CD14-positive monocyte (primary cell): ENCODE measurements around the gene ING4. TPM values are rescaled to one million over a fixed set of nuclear protein-coding genes. Genes with fewer than 3 reads are reported as not detected.

ENCODE experiments used
- DNase-seq, 3 donors: peaks; one replicate each; pipeline ENCODE4 v3.0.0-alpha.2; 2011 to 2022
- H2AFZ ChIP-seq: 2 replicates; pipeline ENCODE4 v1.6.0; 2012; ENCODE audit warnings: mild to moderate bottlenecking, low read depth, low read length, inconsistent platforms; ENCODE audit not compliant: insufficient read depth, poor library complexity, severe bottlenecking
- H3K27ac ChIP-seq, 2 donors: 1 replicate in 1 of 2; 2 replicates in 1 of 2; pipeline ENCODE4 v1.5.1; 2012 to 2013; ENCODE audit warnings: low read length in 2 of 2, control low read depth in 1 of 2, inconsistent platforms in 1 of 2, low read depth in 1 of 2, mild to moderate bottlenecking in 1 of 2
- H3K27me3 ChIP-seq, 2 donors: one replicate each; pipeline versions ENCODE4 v1.6.0 to v1.6.1; 2011 to 2013; ENCODE audit warnings: low read length in 2 of 2; ENCODE audit not compliant: control insufficient read depth in 2 of 2, insufficient read depth in 2 of 2
- H3K36me3 ChIP-seq, 2 donors: replicated peaks in 1 of 2; 1 replicate in 1 of 2; 2 replicates in 1 of 2; pipeline versions ENCODE4 v1.5.1 to v1.6.1; 2012 to 2013; ENCODE audit warnings: low read length in 2 of 2, control low read depth in 1 of 2, inconsistent platforms in 1 of 2, mild to moderate bottlenecking in 1 of 2; ENCODE audit not compliant: insufficient read depth in 2 of 2, control insufficient read depth in 1 of 2
- H3K4me1 ChIP-seq, 2 donors: 1 replicate in 1 of 2; 2 replicates in 1 of 2; pipeline versions ENCODE4 v1.5.1 to v1.6.1; 2012 to 2013; ENCODE audit warnings: low read length in 2 of 2, control low read depth in 1 of 2, inconsistent platforms in 1 of 2, mild to moderate bottlenecking in 1 of 2, moderate library complexity in 1 of 2; ENCODE audit not compliant: insufficient read depth in 2 of 2, control insufficient read depth in 1 of 2
- H3K4me2 ChIP-seq: replicated peaks from 2 replicates; pipeline ENCODE3; 2012; ENCODE audit warnings: low read length, moderate library complexity, mild to moderate bottlenecking; ENCODE audit not compliant: poor library complexity, severe bottlenecking; ENCODE audit errors: extremely low read depth
- H3K4me3 ChIP-seq, 3 experiments: fragments of 200-600 bp in 1 of 3; sonication (generic) in 1 of 3; replicated peaks in 1 of 3; 1 replicate in 2 of 3; 2 replicates in 1 of 3; pipeline ENCODE4 v1.5.1; 2011 to 2013; ENCODE audit warnings: low read length in 3 of 3, mild to moderate bottlenecking in 3 of 3, control low read depth in 2 of 3, low read depth in 2 of 3, inconsistent platforms in 1 of 3, moderate library complexity in 1 of 3
- H3K79me2 ChIP-seq: 2 replicates; pipeline ENCODE4 v1.6.0; 2012; ENCODE audit warnings: mild to moderate bottlenecking, control low read depth, inconsistent platforms, low read length, moderate library complexity; ENCODE audit not compliant: insufficient read depth
- H3K9ac ChIP-seq: 2 replicates; pipeline ENCODE4 v1.6.0; 2017; ENCODE audit warnings: low read length, mild to moderate bottlenecking; ENCODE audit not compliant: insufficient read depth, poor library complexity, severe bottlenecking
- H3K9me3 ChIP-seq, 2 donors: replicated peaks in 1 of 2; 1 replicate in 1 of 2; 2 replicates in 1 of 2; pipeline versions ENCODE4 v1.5.1 to v1.6.1; 2012 to 2013; ENCODE audit warnings: low read length in 2 of 2, control low read depth in 1 of 2; ENCODE audit not compliant: control insufficient read depth in 1 of 2, insufficient read depth in 1 of 2
- H4K20me1 ChIP-seq: 2 replicates; pipeline ENCODE4 v1.6.0; 2012; ENCODE audit warnings: mild to moderate bottlenecking, low read length, control low read depth, moderate library complexity; ENCODE audit not compliant: insufficient read depth
- H3K27ac Mint-ChIP-seq, 7 donors: one replicate each; pipeline ENCODE4 v1.8.0; 2020; ENCODE audit warnings: mild to moderate bottlenecking in 7 of 7, mixed read lengths in 7 of 7, moderate library complexity in 6 of 7, inconsistent platforms in 2 of 7
- H3K27me3 Mint-ChIP-seq, 3 donors: one replicate each; pipeline ENCODE4 v1.8.0; 2021 to 2022; ENCODE audit warnings: low read depth in 3 of 3, mild to moderate bottlenecking in 3 of 3, mixed read lengths in 3 of 3, moderate library complexity in 3 of 3, inconsistent platforms in 1 of 3
- H3K36me3 Mint-ChIP-seq, 2 donors: one replicate each; pipeline ENCODE4 v1.8.0; 2020; ENCODE audit warnings: mixed read lengths in 2 of 2, inconsistent platforms in 1 of 2, mild to moderate bottlenecking in 1 of 2
- H3K4me1 Mint-ChIP-seq: one replicate; pipeline ENCODE4 v1.8.0; 2020; ENCODE audit warnings: mild to moderate bottlenecking, mixed read lengths
- H3K4me3 Mint-ChIP-seq, 2 donors: one replicate each; pipeline ENCODE4 v1.8.0; 2020; ENCODE audit warnings: mild to moderate bottlenecking in 2 of 2, mixed read lengths in 2 of 2, moderate library complexity in 1 of 2
- H3K9me3 Mint-ChIP-seq, 7 donors: one replicate each; pipeline ENCODE4 v1.8.0; 2020 to 2022; ENCODE audit warnings: mixed read lengths in 7 of 7, mild to moderate bottlenecking in 6 of 7, moderate library complexity in 6 of 7, inconsistent platforms in 2 of 7
- CTCF ChIP-seq: fragments of 200-600 bp; IDR thresholded peaks from one replicate; pipeline ENCODE4 v1.8.0; 2022; ENCODE audit warnings: antibody characterized with exemption, mild to moderate bottlenecking
- WGBS: methylation state at CpG from one replicate; pipeline ENCODE4 v1.1.5; 2013; ENCODE audit warnings: missing lambda C conversion rate; ENCODE audit not compliant: insufficient coverage; 5-methylcytosine and 5-hydroxymethylcytosine counted together
- intact Hi-C, 2 donors: fragments of 100-400 bp; cut with micrococcal nuclease; formaldehyde crosslinking; loops; one replicate each; pipeline versions ENCODE4 v1.15.0 to v1.15.1; 2023
- polyA plus RNA-seq, 3 donors: library from polyadenylated mRNA; depleted of rRNA in 1 of 3; unstranded in 2 of 3; stranded (reverse) in 1 of 3; fragments of 300-500 nt in 2 of 3; fragments of >200 nt in 1 of 3; fragmentation: Illumina TruSeq in 2 of 3; gene quantifications; 1 replicate in 2 of 3; 2 replicates in 1 of 3; pipeline ENCODE4 v1.2.3, GENCODE V29; 2012 to 2021

The ING4 gene
- polyA plus RNA-seq, 3 donors, result 62.2 to 67.1 (median 64.0) TPM

- H2AFZ ChIP-seq, result no peak overlapping the region
- peaks cover 55 to 73% of the 10 kb centered on the region in 2 donors for H3K4me1 ChIP-seq
- 58% methylated on average over 7 of the region's 11 CpGs for WGBS
- H3K9ac ChIP-seq, result no peak overlapping the region
- H3K9me3 ChIP-seq, result no peaks in the 10 kb centered on the region
- H3K27ac ChIP-seq, result peak overlapping the region in 1 of 2 donors; percentile 54
- Mint-ChIP-seq H3K27me3 (peaks cover 2 to 3% (median 2%) of the 10 kb centered on the region in 3 donors), H3K4me1 (peaks cover 68% of the 10 kb centered on the region), H3K9me3 (peaks cover 0 to 2% (median 0%) of the 10 kb centered on the region in 7 donors), H3K27ac (peak overlapping the region in 5 of 7 donors; percentile 27 to 82 (median 65)), H3K4me3 (peak overlapping the region in 1 of 2 donors; percentile 55), H3K36me3 (peaks cover 0 to 2% of the 10 kb centered on the region in 2 donors)
- intact Hi-C loops, result no loop called here
- H3K4me3 ChIP-seq, result no peak overlapping the region
- H3K36me3 ChIP-seq, result no peaks in the 10 kb centered on the region
- TF ChIP-seq CTCF, result no peak
- H3K27me3 ChIP-seq, result no peaks in the 10 kb centered on the region
- no peak overlapping the region for H3K4me2 ChIP-seq
- H3K79me2 ChIP-seq, result no peaks in the 10 kb centered on the region
- DNase-seq, result peak in 1 of 3 donors; percentile 41
- no peaks in the 10 kb centered on the region for H4K20me1 ChIP-seq
These were observed 23.6 kb downstream of the ING4 start for GRCh38 chr12:6639151-6639801.

- Histone ChIP-seq H2AFZ (peak overlapping the region; percentile 52), H3K9me3 (no peaks in the 10 kb centered on the region), H4K20me1 (no peaks in the 10 kb centered on the region), H3K9ac (no peak overlapping the region), H3K4me2 (peak overlapping the region; percentile 38), H3K4me3 (peak overlapping the region in 1 of 3 experiments; percentile 29), H3K36me3 (no peaks in the 10 kb centered on the region), H3K27ac (peak overlapping the region; percentile 1 to 54), H3K27me3 (no peaks in the 10 kb centered on the region), H3K79me2 (no peaks in the 10 kb centered on the region), H3K4me1 (peaks cover 45 to 64% of the 10 kb centered on the region in 2 donors)
- Mint-ChIP-seq H3K4me1 (peaks cover 59% of the 10 kb centered on the region), H3K4me3 (peak overlapping the region in 1 of 2 donors; percentile 53), H3K9me3 (peaks cover 0 to 2% (median 0%) of the 10 kb centered on the region in 7 donors), H3K36me3 (peaks cover 0 to 2% of the 10 kb centered on the region in 2 donors), H3K27ac (peak overlapping the region in 5 of 7 donors; percentile 63 to 84 (median 74)), H3K27me3 (peaks cover 2 to 3% (median 2%) of the 10 kb centered on the region in 3 donors)
- no peak for TF ChIP-seq CTCF
- intact Hi-C loops, result no loop called here
- WGBS, result 87% methylated on average over 5 of the region's 9 CpGs
- DNase-seq, result peak; percentile 56 to 61 (median 57)
These were observed 24.6 kb downstream of the ING4 start for GRCh38 chr12:6638305-6638704.
